Middle frontal gyrus (tissue), 1 donor: Measurements from ENCODE around the gene SDK1.

Source experiments
- DNase-seq: peaks from one replicate; pipeline ENCODE4 v3.0.0-alpha.2; 2015; ENCODE audit warnings: low spot score; ENCODE audit errors: extremely low spot score

The SDK1 gene

GRCh38 chr7:3408814-3409595 lies 108.0 kb downstream of the SDK1 start:
- DNase-seq = no peak

GRCh38 chr7:3412871-3413270 lies 111.8 kb downstream of the SDK1 start:
- no peak for DNase-seq

- no peak for DNase-seq
These were observed 114.8 kb downstream of the SDK1 start for GRCh38 chr7:3415861-3416312.

GRCh38 chr7:3416453-3416852 lies 115.4 kb downstream of the SDK1 start:
- no peak for DNase-seq

- no peak for DNase-seq
These were observed 124.0 kb downstream of the SDK1 start for GRCh38 chr7:3425087-3425486.

GRCh38 chr7:3426064-3426463 lies 125.0 kb downstream of the SDK1 start:
- DNase-seq = no peak

- DNase-seq = no peak
These were observed 126.9 kb downstream of the SDK1 start for GRCh38 chr7:3427957-3428356.

- DNase-seq = no peak
These were observed 128.9 kb downstream of the SDK1 start for GRCh38 chr7:3429981-3430380.

GRCh38 chr7:3430588-3430987 lies 129.5 kb downstream of the SDK1 start:
- DNase-seq = no peak

GRCh38 chr7:3431306-3431705 lies 130.3 kb downstream of the SDK1 start:
- no peak for DNase-seq

GRCh38 chr7:3432911-3433310 lies 131.9 kb downstream of the SDK1 start:
- no peak for DNase-seq

- no peak for DNase-seq
These were observed 133.6 kb downstream of the SDK1 start for GRCh38 chr7:3434611-3435010.

- no peak for DNase-seq
These were observed 135.1 kb downstream of the SDK1 start for GRCh38 chr7:3436112-3436511.

- DNase-seq = no peak
These were observed 135.7 kb downstream of the SDK1 start for GRCh38 chr7:3436746-3437145.

GRCh38 chr7:3437467-3437866 lies 136.4 kb downstream of the SDK1 start:
- no peak for DNase-seq

- DNase-seq = no peak
These were observed 137.3 kb downstream of the SDK1 start for GRCh38 chr7:3438352-3438751.

- DNase-seq = no peak
These were observed 138.4 kb downstream of the SDK1 start for GRCh38 chr7:3439333-3440030.

GRCh38 chr7:3440509-3440908 lies 139.5 kb downstream of the SDK1 start:
- no peak for DNase-seq

- no peak for DNase-seq
These were observed 142.7 kb downstream of the SDK1 start for GRCh38 chr7:3443716-3444115.

- no peak for DNase-seq
These were observed 145.7 kb downstream of the SDK1 start for GRCh38 chr7:3446786-3447185.

- DNase-seq = no peak
These were observed 150.6 kb downstream of the SDK1 start for GRCh38 chr7:3451701-3452100.

GRCh38 chr7:3453398-3453797 lies 152.3 kb downstream of the SDK1 start:
- no peak for DNase-seq
